HG02798 (cell line): ENCODE results near the gene C10orf143.
A peak's percentile ranks its signal among the peaks of the same experiment; 100 is the strongest.
"Not testable (repeated sequence)": the region's sequence is repeated elsewhere in the genome, so short reads cannot be mapped to it uniquely, and the experiment has no call there.

Experiments used
- ATAC-seq: cut with Tn5 transposase; IDR thresholded peaks from one replicate; pipeline ENCODE4 v1.9.1; 2021; ENCODE audit warnings: mild to moderate bottlenecking; ENCODE audit not compliant: unreplicated experiment, poor library complexity

C10orf143 gene

DNA sequence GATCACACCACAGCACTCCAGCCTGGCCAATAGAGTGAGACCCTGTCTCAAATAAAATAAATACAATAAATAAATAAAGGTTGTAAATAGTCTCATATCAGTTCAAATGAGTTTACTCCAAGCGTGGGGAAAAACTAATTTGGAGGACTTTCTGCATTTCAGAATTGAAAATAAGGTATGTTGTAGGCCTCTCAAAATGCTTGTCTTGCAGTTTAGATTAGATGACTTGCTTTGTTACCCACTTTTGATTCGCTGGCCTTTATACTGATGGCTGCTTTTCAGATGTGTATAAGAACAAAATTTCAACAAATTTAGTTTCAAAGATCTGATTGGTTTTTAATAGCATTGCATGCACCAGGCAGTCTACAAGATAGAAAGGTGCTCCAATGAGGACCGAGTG lies 2.2 kb upstream of the C10orf143 start:
- no peak for ATAC-seq

DNA sequence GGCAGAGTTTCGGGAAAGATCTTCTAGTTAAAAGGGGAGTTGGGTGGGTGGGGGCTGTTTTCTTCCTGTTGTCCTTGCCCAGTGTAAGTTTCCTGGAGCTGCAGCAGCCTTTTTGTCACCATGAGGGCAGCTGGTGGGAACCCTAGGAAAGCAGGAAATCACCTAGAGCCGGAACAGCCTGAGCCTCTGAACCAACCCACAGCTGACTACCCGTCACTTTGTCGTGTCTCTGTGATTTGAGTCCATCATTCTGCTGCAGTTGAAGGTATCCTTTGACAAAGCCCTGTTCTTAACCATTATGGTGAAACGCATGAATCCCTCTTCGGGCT lies 1.2 kb upstream of the C10orf143 start:
- no peak for ATAC-seq

DNA sequence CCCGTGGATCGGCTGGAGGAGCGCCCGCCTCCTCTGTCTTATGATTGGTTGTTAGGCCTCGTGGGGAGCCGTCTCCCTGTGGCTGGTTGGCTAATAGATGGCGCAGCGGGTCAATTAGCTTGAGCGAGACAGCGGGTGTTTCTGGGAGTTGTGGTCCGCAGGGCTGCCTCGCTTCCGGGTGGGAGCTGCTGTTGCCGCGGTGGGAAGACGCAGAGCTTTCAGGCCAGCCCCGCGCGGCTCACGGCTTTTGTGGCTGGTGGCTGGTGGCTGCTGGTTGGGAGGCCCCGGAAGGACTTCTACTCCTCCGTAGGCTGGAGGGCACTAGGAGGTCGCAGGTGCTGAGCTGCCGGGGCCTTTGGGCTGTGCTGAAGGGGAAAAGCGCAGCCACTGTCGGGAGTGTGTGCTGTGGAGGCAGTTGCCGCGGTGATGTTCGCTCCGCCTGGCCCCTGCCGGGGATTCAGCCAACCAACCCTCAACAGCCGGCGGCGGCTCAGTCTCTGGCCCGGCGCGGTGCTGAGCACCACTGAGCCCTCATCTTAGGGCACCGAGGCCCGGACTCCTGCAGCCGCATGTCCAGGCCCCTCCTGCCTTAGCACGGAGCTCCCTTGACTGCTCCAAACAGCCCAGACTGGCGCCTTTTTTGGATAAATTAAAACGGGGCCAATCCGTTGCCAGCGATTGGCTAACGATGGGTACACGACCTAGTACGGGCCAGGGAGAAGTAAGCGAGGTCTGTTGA lies 652 bp upstream of the C10orf143 start:
- ATAC-seq, result peak; percentile 87

DNA sequence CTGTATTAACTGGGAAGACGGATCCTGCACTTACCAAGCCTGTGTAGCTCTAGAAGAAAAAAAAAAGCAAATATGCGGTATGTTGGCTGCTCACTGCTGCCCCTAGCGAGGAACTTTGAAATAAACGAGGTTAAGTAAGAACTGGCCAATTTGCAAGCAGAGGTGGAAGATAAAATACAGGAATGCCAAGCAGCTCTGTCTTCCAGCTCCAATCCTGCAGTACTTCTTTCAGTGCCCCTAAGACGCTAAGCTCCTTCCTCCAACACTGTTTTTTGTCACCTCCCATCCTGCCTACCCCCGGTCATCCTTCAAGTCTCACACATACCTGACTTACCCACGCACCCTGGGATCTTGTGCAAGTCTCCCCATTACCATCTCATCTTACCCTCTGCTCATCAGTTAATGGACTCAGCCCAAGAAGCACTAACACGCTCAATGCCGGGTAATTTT lies 809 bp downstream of the C10orf143 start:
- no peak for ATAC-seq

DNA sequence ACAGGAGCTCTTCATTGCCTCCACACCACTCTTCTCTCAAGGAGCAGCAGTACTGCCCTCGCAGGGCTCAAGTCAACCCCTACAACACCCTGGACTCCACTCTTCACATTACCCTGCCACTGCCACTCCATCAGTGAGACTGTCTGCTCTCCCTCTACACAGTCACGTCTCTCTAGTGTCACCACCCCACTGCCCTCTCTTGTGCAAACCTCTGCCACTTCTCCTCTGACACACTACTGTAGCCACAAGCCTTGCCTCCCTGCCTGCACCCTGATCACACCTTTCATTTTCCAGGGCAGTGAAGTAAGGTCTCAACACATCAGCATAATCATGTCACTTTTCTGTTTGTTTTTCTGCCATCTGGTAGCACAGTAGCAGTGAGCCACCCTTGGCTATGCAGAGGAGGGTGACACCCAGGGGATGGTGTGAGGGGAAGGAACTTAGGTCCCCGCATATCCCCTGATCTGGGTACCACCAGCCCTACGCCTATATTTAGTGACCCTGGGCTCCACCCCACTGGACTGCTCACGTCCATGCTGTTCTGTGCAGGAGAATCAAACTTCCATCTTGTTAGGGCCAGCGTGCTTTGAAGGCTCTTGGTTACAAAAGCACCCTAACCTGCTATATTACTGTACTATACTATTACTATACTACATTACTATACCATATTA lies 1.6 kb downstream of the C10orf143 start:
- no peak for ATAC-seq

DNA sequence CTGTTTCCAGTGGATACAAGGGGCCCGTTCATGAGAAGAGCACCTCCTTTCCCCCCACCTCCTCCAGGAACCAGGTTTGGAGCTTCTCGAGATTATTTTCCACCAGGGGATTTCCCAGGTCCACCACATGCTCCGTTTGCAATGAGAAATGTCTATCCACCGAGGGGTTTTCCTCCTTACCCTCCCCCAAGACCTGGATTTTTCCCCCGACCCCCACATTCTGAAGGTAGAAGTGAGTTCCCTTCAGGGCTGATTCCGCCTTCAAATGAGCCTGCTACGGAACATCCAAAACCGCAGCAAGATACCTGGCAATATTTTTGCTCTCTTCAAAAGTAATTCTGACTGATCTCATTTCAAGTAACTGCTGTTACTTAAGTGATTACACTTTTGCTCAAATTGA lies 2.5 kb downstream of the C10orf143 start:
- not testable (repeated sequence) for ATAC-seq

DNA sequence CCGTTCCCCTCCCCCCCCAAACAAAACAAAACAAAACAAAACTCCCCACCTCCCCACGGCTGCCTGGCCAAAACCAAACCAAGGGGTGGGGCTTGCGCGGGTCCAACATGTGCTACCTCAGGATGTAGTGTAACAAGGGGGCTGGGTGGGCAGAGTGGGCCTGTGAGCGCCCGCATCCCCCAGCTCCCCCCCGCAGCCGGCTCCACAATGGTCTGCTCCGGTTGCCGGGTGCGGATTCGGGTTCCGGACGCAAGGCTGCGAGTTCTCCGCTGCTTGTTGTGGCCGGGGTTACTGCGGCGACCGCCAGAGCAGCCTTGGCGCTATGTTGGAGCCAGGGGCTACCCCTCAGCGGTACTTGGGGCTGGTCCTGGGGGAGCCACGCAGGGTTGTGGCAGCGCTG lies 4.9 kb downstream of the C10orf143 start:
- no peak for ATAC-seq

DNA sequence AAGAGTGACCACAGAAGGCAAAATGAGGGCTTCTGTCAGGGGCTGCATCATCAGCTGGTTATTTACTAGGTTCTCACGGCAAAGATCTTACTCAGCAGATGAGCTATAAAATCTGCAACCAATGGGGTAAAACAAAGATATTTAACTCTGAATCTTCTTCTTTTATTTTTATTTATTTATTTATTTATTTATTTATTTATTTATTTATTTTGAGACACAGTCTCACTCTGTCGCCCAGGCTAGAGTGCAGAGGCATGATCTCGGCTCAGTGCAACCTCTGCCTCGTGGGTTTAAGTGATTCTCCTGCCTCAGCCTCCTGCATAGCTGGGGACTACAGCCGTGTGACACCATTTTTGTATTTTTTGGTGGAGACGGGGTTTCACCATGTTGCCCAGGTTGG lies 11.3 kb downstream of the C10orf143 start:
- ATAC-seq, result no peak

DNA sequence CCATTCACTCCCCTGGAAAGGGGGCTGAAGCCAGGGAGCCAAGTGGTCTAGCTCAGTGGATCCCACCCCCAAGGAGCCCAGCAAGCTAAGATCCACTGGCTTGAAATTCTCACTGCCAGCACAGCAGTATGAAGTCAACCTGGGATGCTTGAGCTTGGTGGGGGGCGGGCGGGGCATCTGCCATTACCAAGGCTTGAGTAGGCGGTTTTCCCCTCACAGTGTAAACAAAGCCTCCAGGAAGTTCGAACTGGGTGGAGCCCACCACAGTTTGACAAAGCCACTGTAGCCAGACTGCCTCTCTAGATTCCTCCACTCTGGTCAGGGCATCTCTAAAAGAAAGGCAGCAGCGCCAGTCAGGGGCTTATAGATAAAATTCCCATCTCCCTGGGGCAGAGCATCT lies 20.1 kb downstream of the C10orf143 start:
- not testable (repeated sequence) for ATAC-seq

DNA sequence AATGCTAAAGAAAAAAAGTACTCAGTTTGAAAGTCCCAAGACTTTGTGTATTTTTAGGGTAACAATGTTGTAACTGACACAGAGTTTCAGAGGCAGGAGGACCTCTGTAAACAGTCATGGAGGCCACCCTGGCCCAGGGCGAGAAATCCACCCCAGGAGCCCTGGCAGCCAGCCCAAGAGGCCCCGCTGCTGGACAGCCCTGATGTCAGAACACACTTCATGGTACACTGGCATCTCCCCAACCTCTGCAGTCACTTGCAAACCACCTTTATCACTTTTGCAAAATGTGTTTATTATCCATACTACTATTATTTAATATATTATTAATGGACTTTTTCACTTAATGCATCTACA lies 30.2 kb downstream of the C10orf143 start:
- ATAC-seq, result no peak

DNA sequence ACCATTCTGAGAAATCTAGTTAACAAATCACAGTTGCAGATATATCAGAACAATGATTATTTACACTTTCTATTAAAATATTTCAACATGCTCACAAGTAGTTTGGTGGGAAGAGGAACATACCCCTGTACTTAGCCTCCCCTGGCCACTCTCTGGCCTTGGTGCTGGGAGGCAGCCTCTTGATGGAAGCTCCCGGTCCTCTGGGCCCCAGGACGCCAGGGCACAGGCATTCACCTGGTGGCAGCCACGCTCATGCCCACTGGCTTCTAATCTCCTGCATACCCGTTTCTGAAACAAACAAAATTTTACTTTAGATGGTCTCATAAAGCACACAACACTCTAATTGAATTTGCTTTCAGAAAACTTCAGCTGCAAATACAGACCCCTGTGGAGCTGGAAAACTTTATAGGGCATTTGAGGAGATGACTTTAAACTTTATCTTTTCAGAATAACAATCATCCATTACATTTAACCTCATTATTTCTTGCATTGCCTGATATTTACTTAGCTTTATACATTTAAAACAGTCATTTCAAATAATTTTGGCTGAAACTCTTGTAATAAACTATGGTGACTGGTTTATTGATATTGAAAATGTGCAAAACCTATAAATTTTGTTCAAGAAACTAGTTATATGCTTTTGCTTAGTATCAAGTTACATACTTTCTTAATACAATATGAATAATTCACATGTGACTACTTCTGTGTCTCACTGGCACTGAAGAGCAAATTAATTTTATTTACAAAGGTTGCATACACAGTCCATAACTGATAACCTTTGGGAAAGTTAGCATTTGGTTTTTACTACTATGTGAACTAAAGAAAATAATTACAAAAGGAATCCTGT lies 30.8 kb downstream of the C10orf143 start:
- ATAC-seq, result no peak

DNA sequence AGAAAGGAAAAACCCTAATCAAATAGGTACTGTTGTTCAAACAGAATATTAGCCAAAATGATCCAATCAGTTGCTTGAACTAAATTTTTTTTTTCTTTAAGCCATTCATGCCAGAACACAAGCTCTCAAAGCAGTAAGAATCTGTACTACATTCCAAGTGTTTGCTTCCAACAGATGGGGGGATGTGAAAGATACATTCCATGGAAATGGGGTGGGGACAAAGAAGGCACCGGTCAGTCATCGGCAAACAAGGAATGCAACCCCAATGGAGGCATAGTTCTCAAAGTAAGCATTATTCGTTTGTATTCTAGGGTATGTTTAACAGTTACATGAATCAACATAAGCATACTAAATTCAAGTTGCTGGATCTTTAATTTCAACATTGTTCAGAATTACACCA lies 32.5 kb downstream of the C10orf143 start:
- no peak for ATAC-seq

DNA sequence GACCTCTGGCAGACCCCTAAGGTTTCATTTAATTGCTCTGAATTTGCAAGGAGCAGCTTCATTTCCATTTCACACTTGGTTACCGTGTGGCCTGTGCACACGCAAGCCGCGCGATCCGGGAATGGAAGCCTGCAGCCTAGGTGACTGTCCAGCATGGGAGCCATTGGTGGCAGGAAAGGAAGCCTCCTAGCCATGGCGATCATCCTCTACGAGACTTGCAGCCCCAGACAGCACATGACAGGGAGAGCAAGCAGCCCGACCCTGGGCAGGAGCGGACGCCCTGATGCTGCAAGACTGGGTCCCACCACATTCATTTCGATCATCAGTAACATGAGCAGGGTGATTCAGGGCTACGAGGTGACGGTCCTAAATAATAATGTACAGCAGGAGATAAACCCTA lies 33.9 kb downstream of the C10orf143 start:
- ATAC-seq, result no peak

DNA sequence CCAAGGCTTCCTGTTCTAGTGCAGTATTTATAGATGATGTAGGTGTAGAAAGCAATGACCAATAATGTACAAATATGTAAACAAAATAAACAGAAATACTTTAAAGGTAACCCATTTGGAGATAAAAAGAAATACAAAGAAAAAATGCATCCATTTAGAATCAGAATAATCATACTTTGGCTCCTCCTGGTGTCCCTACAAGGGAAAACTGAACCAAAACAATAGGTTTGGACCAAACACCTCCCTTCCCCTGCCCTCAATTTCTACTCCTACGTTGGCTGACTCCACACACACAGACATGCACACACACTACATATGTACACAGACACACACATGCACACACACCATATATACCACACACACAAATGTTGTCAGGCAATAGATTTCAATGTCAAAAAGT lies 36.0 kb downstream of the C10orf143 start:
- ATAC-seq, result no peak

DNA sequence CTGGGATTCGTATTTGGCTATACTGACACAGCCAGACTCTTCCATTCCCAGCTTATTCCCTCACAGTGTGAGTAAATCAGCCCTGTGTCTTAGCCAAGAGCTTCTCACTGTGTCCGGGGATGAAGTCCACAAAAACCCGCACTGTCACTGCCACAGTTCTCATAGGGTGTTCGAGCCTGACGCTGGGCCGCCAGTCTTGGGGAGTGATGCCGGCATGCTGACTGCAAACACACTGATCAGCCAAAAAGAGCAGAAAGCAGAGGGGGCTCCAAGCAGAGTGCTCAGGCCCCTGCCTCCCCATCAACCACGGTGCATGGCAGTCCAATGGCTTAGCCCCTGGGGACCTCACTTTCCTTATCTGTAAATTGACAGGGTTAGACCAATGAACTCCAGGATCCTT lies 36.7 kb downstream of the C10orf143 start:
- no peak for ATAC-seq

DNA sequence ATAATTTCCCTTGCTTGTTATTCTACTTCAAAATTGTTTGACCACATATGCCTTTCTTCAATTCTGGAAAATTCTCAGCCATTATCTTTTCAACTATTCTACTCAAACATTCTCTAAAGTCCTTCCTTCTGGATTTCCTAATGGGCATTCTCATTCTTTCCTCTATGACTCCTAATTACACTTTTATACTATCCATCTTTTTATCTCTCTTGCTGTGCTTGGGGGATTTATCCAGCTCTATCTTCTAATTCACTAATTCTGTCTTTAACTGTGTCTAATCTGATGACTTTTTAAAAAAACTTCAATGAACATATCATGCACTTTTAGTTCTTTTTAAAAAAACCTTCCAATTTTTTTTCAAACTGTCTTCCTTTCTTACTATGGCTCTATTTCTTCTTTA lies 38.4 kb downstream of the C10orf143 start:
- no peak for ATAC-seq

DNA sequence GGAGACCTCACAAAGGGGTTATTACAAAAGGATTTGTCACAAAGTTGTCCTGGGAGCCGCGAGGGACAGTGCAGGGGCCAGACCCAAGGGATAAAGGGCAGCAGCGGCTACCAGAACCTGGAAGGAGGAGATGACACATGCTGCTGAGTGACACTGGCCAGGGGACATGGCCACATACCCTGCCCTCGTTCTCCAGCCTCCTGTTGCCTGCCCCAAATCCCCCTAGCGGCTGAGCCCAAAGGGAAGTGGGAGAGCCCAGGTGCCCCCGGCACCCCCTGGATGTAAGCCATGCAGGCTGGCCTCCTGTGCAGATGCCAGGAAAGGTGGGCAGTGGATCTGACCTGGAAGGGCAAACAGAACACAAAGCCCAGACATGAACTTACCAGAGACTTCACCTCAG lies 42.7 kb downstream of the C10orf143 start:
- no peak for ATAC-seq

DNA sequence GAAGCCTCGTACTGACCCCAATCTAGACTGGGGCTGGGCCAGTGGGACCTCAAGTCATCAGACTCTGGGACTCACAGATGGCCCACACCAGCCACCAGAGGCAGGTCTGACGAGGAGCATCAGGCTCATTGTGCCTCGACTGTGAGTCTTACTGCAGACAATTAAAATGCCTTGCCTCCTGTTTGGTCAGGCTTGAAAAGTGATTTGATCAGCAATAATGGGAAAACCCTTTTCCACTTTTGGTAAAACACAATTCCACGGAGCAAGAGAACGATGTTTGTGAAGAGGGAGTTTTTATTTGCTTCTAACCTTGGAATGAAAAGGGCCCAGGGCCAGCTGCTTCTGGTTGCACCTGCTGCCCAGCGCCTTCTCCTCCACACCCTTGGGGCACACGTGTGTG lies 43.9 kb downstream of the C10orf143 start:
- no peak for ATAC-seq

DNA sequence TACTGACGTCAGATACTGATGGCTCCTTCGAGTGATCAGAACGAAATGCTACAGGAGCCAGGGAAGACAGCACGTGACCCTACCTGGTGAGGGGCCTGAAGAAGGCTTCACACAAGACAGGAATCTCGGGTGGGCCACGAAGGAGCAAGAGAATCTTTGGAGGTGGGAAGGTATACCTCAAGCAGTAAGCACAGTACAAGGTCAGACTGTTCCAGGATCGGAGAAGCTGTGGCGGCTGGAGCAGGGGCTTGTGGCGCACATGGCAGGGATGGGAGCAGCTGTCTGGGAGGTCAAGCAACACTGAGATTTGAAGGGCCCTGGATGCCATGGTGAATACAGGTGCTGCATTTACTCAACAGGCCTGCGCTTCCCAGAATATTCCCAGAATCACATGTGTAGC lies 45.4 kb downstream of the C10orf143 start:
- no peak for ATAC-seq

DNA sequence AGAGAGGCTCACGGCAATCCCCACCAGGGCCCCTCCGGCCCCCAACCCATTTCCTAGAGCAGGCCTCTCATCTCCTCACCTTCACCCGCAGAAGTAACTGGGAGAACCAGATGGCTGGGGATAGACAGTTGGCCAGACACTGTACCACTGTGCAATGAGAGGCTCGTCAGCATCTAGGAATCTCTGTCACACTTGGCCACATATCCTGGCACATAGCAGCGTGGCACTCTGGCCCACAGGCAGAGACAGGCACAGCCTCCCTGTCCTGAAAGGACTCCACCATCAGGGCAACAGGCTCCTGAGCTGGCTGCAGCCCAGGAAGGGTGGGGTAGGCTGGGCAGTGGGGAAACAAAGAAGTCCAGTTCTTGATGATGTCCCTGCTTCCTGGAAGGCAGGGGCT lies 45.8 kb downstream of the C10orf143 start:
- no peak for ATAC-seq

DNA sequence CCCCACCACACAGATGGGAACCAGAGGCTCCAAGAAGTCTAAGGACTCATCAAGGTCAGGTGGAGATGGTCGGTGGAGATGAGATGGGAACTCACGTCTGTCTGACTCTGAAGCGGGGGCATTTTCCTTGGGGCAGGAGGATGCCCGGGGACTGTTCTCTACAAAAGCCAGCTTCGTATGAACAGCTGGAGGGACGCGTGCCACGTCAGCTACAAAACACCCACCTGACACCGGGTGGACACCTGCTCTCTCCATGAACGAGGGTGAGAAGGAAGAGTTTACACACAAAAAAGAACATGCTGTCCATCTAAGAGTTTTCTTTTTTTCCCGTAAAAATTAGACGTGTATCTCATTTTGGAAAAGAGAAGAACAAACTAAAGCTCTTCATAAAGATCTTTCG lies 47.7 kb downstream of the C10orf143 start:
- ATAC-seq, result no peak
